Panc1 (cell line): ENCODE data around the gene DEK. TPM values are rescaled to one million over a fixed set of nuclear protein-coding genes. Genes with fewer than 3 reads are reported as not detected.

ENCODE experiments used
- ATAC-seq: fragments of 200-7000 bp; cut with Tn5 transposase; 2 replicates; pipeline ENCODE4 v1.9.1; 2020; ENCODE audit warnings: mild to moderate bottlenecking, moderate library complexity
- BruUV-seq: library from RNA; stranded (reverse); fragments of 400-500 nt; replicated peaks from 2 replicates; lab custom pipeline; 2021; lab: Mats Ljungman, UMichigan
- CTCF ChIA-PET: fragments of 300-600 bp; sonication (Branson Sonifier 250); formaldehyde crosslinking; loops from one replicate; lab custom pipeline; 2022; ENCODE audit warnings: antibody characterized with exemption; lab: Charles Lee
- POLR2A ChIA-PET: fragments of 300-600 bp; sonication (Branson Sonifier 250); formaldehyde crosslinking; loops from one replicate; lab custom pipeline; 2022; ENCODE audit warnings: antibody characterized with exemption; lab: Charles Lee
- DNase-seq: peaks from one replicate; pipeline ENCODE4 v3.0.0-alpha.2; 2010; ENCODE audit warnings: low read depth, low spot score
- H3K27ac ChIP-seq: 2 replicates; pipeline ENCODE4 v1.5.1; 2011; ENCODE audit warnings: mild to moderate bottlenecking, low read length, inconsistent platforms
- H3K27me3 ChIP-seq: fragments of 200-500 bp; sonication (Bioruptor generic); 2 replicates; pipeline ENCODE4 v1.6.0; 2014; ENCODE audit warnings: low read length, inconsistent platforms; ENCODE audit not compliant: control insufficient read depth, insufficient read depth
- H3K36me3 ChIP-seq: fragments of 200-500 bp; sonication (Bioruptor generic); 2 replicates; pipeline ENCODE4 v1.5.1; 2014; ENCODE audit warnings: inconsistent platforms, mild to moderate bottlenecking, low read length, moderate library complexity; ENCODE audit not compliant: control insufficient read depth, insufficient read depth
- H3K4me1 ChIP-seq: 2 replicates; pipeline ENCODE4 v1.5.1; 2011; ENCODE audit warnings: inconsistent platforms, mild to moderate bottlenecking, low read length, moderate library complexity; ENCODE audit not compliant: control insufficient read depth, insufficient read depth
- H3K4me3 ChIP-seq, 2 experiments: 2 replicates each; pipeline ENCODE4 v1.5.1; 2011 to 2012; ENCODE audit warnings: low read depth in 2 of 2, low read length in 2 of 2, mild to moderate bottlenecking in 2 of 2, inconsistent platforms in 1 of 2, moderate library complexity in 1 of 2
- H3K9me3 ChIP-seq: fragments of 200-500 bp; sonication (Bioruptor generic); 2 replicates; pipeline ENCODE4 v1.5.1; 2014; ENCODE audit warnings: low read depth, mild to moderate bottlenecking, inconsistent platforms, low read length, moderate library complexity; ENCODE audit not compliant: control insufficient read depth, insufficient read depth
- POLR2AphosphoS5 ChIP-seq: IDR thresholded peaks from 2 replicates; pipeline ENCODE4 v1.6.1; 2012; ENCODE audit warnings: mild to moderate bottlenecking, low read depth, low read length, moderate library complexity
- SIN3A ChIP-seq: IDR thresholded peaks from 2 replicates; pipeline ENCODE4 v1.6.1; 2012; ENCODE audit warnings: low read depth, mild to moderate bottlenecking, low read length, moderate library complexity, borderline replicate concordance; ENCODE audit not compliant: insufficient read depth
- TCF7L2 ChIP-seq: IDR thresholded peaks from 2 replicates; pipeline ENCODE4 v1.6.1; 2011; ENCODE audit warnings: mild to moderate bottlenecking, low read depth, low read length, inconsistent platforms
- in situ Hi-C: cut with HindIII; loops from 2 replicates; pipeline ENCODE4 v1.10.0; 2016; ENCODE audit warnings: low sequenced_read_pairs, low pct_unique_long_range_greater_than_20kb
- intact Hi-C: fragments of 100-400 bp; cut with micrococcal nuclease; formaldehyde crosslinking; loops from one replicate; pipeline ENCODE4 v1.10.0; 2022; ENCODE audit not compliant: unreplicated experiment
- total RNA-seq: library from RNA; stranded (reverse); gene quantifications from one replicate; pipeline ENCODE4 v1.2.1, GENCODE V29; 2021; ENCODE audit not compliant: unreplicated experiment
- TF ChIP-seq, protein P1 (sequence below), 2 experiments: IDR thresholded peaks; 2 replicates each; pipeline ENCODE4 v1.6.1; 2011 to 2012; ENCODE audit warnings: low read depth in 2 of 2, control low read depth in 1 of 2, low read length in 1 of 2, mild to moderate bottlenecking in 1 of 2, moderate library complexity in 1 of 2; ENCODE audit not compliant: insufficient read depth in 1 of 2
- TF ChIP-seq, protein P2 (sequence below): fragments of 450-650 bp; IDR thresholded peaks from 2 replicates; pipeline ENCODE4 v1.5.1; 2017; ENCODE audit warnings: mild to moderate bottlenecking

DEK gene
- total RNA-seq, 1 experiment from 2014 or later = 177 TPM

DNA sequence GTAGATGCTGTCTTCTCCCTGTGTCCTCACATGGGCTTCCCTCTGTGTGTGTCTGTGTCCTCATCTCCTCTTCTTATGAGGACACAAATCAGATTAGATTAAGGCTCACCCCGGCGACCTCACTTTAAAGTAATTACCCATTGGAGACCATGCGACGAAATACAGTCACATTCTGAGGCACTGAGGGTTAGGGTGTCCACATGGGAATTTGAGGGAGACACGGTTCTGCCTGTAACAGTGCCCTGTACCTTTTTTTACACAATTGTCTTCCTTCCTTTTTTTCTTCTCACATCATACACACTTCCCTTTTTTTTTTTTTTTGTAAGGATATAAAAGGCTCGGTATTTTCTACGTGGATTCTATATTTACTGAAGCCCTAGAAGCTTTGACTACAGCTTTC lies 48.9 kb downstream of the DEK start:
- BruUV-seq = no TSS peak
- H3K27me3 ChIP-seq = no peaks in the 10 kb centered on the region
- no peak overlapping the region for H3K4me3 ChIP-seq
- no peak for ATAC-seq
- ChIA-PET CTCF (no interaction called here), POLR2A (no interaction called here)
- in situ Hi-C loops (no loop called here), intact Hi-C loops (no loop called here)
- no peak for TF ChIP-seq TCF7L2
- TF ChIP-seq, protein P1, sequence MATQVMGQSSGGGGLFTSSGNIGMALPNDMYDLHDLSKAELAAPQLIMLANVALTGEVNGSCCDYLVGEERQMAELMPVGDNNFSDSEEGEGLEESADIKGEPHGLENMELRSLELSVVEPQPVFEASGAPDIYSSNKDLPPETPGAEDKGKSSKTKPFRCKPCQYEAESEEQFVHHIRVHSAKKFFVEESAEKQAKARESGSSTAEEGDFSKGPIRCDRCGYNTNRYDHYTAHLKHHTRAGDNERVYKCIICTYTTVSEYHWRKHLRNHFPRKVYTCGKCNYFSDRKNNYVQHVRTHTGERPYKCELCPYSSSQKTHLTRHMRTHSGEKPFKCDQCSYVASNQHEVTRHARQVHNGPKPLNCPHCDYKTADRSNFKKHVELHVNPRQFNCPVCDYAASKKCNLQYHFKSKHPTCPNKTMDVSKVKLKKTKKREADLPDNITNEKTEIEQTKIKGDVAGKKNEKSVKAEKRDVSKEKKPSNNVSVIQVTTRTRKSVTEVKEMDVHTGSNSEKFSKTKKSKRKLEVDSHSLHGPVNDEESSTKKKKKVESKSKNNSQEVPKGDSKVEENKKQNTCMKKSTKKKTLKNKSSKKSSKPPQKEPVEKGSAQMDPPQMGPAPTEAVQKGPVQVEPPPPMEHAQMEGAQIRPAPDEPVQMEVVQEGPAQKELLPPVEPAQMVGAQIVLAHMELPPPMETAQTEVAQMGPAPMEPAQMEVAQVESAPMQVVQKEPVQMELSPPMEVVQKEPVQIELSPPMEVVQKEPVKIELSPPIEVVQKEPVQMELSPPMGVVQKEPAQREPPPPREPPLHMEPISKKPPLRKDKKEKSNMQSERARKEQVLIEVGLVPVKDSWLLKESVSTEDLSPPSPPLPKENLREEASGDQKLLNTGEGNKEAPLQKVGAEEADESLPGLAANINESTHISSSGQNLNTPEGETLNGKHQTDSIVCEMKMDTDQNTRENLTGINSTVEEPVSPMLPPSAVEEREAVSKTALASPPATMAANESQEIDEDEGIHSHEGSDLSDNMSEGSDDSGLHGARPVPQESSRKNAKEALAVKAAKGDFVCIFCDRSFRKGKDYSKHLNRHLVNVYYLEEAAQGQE (IDR thresholded peaks at IDR 0.05; ENCODE audit: insufficient read depth in 1 of 2, low read depth in 2 of 2, low read length in 1 of 2) = no peak
- TF ChIP-seq SIN3A = no peak
- TF ChIP-seq POLR2AphosphoS5 = no peak
- TF ChIP-seq, protein P2, sequence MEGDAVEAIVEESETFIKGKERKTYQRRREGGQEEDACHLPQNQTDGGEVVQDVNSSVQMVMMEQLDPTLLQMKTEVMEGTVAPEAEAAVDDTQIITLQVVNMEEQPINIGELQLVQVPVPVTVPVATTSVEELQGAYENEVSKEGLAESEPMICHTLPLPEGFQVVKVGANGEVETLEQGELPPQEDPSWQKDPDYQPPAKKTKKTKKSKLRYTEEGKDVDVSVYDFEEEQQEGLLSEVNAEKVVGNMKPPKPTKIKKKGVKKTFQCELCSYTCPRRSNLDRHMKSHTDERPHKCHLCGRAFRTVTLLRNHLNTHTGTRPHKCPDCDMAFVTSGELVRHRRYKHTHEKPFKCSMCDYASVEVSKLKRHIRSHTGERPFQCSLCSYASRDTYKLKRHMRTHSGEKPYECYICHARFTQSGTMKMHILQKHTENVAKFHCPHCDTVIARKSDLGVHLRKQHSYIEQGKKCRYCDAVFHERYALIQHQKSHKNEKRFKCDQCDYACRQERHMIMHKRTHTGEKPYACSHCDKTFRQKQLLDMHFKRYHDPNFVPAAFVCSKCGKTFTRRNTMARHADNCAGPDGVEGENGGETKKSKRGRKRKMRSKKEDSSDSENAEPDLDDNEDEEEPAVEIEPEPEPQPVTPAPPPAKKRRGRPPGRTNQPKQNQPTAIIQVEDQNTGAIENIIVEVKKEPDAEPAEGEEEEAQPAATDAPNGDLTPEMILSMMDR = no peak
- no peak overlapping the region for H3K27ac ChIP-seq
- no peaks in the 10 kb centered on the region; the same call in 1 of the 2 replicates for H3K36me3 ChIP-seq
- H3K9me3 ChIP-seq = no peaks in the 10 kb centered on the region
- no peaks in the 10 kb centered on the region for H3K4me1 ChIP-seq
- DNase-seq = no peak

DNA sequence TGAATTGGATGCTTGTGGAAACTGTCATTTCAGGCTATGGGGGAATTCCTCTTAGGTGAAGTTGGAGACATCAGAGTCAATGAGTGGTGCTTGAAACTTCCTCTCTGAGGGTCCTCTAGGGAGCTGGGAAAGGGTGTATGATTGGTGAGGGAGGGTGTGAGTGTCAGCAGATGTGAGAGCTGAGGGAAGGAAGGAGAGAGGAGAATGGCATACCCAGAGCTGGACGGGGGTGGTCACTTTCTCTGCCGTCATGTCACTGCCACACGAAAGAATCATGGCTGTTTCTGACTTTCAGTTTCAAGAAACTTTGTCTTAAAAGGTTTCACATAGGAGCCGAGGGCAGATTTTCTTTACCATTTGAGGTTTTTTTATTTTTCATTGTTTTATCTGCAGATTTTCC lies 50.3 kb downstream of the DEK start:
- no peaks in the 10 kb centered on the region for H3K4me1 ChIP-seq
- no peaks in the 10 kb centered on the region for H3K36me3 ChIP-seq
- H3K27me3 ChIP-seq = no peaks in the 10 kb centered on the region
- TF ChIP-seq, protein P1 (IDR thresholded peaks at IDR 0.05; ENCODE audit: insufficient read depth in 1 of 2, low read depth in 2 of 2, low read length in 1 of 2) = no peak
- no peak for TF ChIP-seq POLR2AphosphoS5
- TF ChIP-seq TCF7L2 = no peak
- no peak for TF ChIP-seq SIN3A
- TF ChIP-seq, protein P2 = no peak
- in situ Hi-C loops (no loop called here), intact Hi-C loops (no loop called here)
- H3K4me3 ChIP-seq = no peak overlapping the region
- H3K9me3 ChIP-seq = no peaks in the 10 kb centered on the region
- BruUV-seq = no TSS peak
- H3K27ac ChIP-seq = no peak overlapping the region
- DNase-seq (no peak), ATAC-seq (no peak)
- CTCF ChIA-PET = no interaction called here
- POLR2A ChIA-PET = no interaction called here
